DMS114 treated with DMSO at 0.1 percent for 48 hours (cell line): Measurements from ENCODE around the gene OXNAD1.

Experiments
- DNase-seq: peaks from one replicate; lab custom pipeline; 2025; ENCODE audit not compliant: unreplicated experiment; lab: John Stamatoyannopoulos, UW

The OXNAD1 gene

DNA sequence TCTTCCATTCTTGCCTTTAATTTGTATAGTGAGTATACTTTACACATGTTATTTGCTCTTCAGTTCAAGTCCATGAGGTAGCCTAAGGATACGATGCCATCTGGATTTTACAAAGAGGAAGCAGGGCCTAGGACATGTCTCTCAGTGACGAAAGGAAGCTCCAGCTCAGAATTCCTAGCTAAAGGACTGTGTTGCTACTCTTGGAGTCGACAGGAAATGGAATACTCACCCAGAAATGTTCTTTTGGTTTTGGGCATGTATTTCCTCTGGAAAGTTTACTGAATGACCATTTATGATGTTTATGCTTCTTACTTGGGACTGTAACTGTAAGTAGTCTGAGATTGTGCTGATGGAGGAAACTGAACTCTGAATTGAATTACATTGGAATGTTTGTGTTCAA, 12.5 kb downstream of the OXNAD1 start:
- no peak for DNase-seq

DNA sequence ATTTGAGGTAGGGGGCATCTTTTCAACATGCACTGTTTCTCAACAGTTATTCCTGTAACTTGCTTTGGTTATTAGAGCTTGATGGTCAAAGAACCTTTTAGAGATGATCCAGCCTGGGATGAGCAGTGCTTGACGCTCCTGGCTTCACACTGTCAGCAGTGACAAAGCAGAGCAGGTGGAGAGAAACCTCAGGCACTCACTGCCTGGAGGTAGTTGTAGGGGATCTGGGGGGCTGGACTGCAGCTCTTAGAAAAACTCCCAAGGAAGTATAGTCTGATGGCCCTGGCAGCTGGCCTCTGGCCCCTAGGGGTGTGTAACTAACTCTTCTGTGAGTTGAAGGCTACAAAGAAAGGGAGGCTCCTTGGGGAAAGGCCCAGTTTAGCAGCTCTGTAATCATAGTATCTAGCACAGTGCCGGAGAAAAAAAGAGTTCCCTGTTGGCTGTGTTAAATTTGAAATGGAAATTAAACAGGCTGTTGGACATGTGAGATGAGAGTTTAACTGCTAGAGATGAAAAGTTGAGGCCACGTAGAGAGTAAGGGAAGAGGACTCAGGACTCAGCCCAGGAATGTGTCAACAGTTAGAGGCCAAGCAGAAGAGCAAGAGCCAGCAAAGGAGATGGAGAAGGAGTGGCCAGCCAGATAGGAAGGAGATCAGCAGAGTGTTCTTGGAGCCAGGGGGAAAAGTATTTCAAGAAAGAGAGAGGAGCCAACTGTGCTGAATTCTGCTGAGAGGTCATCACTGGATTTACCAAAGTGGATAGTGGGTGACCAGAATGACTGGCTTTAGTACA, 14.2 kb downstream of the OXNAD1 start:
- DNase-seq: no peak

DNA sequence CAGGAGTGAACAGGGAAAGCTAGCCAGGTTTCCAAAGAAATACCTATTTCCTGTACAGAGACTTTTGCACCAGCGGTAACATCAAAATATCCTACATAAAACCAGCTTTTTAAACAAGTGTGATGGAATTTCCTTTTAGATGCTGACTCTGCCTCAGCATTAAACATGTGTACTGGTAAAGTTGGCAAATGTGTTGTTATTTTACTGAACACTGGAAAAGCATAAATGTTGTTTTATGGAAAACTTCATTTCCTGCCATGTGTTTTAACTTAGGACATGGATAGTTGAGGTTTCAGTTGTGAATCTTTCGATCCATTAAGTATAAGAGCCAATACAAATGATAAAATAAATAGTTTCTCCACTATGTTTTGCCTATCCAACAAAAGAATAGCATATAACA, 15.7 kb downstream of the OXNAD1 start:
- no peak for DNase-seq

DNA sequence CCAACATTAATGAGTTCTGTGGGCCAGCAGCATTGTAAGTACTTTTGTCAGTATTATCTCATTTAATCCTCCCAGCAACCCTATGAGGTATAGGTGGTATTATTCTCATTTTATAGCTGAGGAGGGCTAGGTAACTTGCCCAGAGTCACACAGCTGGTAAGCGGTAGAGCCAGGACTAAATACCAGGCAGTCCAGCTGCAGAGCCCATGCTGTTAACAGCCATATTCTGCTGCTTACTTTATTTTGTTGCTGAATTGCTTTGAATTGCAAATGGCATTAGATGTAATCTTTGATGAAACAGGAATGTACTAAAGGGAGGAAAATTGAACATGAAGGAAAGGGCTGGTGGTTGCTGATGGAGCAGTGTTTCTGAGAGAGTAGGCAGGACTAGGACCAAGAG, 19.6 kb downstream of the OXNAD1 start:
- no peak for DNase-seq

DNA sequence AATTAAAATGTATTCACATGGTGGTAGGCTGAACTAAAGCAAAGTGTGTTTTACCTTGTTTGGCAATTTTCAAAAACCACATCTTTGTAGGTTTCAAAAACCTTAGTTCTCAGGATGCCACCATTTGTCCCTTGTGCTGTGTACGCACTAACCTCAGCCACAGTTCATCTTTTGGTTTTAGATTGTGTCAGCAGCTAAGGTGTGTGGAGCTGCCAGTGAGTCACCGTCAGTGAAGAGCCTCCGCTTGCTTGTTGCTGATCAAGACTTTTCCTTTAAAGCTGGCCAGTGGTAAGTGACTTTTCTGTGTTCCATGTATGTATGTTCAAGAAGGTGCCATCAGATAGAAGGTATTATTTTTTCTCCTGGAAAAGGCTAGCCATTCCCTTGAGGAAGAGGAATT, 21.1 kb downstream of the OXNAD1 start:
- DNase-seq: no peak

DNA sequence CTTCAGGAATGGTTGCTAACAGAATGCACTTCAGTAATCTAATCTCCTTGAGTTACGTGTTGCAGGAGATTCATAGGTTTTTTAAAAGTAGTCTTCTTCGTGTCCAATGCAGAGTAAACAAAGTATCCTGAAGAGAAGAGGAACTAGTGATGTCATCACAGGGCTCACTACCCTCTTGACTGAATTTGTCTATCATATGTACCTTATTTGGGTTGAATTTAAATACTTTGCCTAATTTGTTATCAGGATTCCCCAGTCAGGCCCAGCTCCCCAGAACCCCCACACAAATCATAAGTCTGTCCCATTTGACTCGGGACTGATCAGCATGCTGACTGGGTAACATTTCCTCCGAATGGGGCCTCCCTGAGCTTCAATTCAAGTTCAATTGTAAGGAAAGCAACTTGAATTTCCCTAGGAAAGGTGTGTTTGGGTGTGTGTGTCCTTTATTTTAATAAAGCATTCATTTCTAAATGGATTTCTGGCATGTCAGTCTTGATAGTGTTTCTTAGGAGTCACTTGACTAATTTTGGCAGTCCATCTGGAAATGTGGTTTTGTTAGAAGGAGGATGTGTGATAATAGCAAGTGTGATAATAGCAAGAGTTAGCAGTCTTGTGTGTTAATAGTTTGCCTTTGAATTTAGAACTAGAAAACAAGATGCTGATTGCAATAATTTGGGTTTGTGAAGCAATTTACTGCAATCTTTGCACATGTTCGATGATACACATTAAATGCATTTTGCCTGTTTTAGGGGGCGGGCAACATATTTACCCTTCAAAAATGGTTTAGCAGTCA, 21.9 kb downstream of the OXNAD1 start:
- DNase-seq: no peak

DNA sequence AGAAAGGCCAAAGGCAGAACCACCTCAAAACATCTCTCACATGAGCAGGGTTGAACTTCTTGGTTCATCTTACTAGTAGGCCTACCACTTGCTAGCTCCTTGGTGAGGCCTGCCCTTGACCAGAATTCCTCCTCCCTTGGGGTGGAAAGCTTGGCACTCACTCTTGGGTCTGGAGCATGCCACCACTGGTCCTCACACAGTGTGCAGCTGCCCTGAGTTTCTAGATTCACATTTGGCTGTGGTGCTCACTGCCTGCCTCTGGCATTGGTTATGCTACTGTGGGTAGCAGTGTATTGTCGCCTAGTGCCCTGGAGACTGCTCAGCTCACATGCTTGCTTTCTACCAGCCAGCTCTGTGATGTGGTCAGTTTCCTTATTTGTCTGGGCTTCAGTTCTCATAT, 23.7 kb downstream of the OXNAD1 start:
- no peak for DNase-seq

DNA sequence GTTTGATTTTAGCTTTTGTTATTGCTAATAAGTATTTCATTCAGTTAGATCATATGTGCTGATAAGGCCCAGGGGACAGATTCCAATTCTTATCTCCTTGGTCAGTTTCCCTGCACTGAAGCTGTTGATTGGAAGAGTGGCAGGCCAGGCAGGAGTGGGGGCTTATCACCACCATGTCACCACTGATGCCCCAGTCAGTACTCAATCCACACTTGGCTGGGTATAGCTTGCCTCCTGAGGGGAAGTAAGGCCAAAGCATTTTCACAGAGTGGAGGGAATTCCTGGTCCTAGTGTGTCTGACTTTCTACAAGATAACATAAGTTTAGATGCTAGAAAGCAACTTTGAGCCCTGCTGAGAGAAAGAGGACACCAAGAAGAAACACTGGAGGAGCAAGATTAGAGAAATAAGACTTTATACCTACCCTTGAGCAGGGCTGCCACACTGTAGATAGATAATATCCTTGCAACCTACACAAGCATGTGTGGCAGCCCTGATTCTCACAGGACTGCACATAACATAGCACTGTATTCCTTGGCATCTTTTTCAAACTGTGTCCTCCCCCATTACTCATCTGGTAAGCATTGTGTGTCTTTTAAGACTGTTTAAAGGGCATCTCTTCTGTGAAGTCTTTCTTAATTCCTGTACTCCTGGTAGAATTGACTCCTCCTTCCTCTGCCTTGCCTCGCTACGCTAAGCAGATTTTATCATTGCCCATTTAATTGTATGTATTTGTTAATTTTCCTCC, 24.3 kb downstream of the OXNAD1 start:
- DNase-seq: no peak

DNA sequence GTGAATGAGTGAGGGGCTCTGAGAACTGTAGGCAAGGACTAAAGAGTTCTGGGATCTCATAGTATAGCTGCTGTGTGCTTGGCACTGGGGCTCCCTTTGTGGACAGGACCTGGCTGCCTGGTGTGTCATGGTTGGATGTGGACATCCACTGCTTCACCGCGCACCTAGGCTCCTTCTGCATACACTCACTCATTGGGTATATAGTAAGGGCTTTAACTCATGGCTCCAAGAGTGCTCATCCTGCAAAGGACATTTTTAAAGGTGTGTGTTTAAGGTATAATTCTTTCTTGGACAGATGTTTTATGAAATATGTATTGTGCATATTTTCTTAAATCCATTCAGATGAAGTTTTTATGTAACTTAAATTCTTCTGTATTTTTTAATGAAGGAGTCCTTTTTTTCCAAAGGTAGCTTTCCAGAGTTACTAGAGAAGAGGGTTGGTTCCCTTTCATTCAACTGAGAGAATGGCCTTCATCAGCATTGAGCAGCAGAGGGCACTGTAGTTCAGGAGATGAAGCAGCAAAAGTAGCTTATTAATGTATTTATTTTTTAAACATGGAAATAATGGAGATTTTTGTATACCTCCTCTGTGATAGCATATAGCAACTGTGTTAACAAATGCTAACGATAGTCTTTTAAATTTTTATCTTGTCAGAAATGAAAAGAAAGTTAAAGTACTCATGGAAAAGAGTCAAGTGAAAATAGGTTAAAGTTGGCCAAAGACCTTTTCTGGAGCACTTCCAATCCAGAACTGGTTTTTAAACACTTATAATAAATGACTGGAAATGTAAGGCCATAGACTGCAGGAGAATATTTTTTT, 25.2 kb downstream of the OXNAD1 start:
- DNase-seq: peak; percentile 52

DNA sequence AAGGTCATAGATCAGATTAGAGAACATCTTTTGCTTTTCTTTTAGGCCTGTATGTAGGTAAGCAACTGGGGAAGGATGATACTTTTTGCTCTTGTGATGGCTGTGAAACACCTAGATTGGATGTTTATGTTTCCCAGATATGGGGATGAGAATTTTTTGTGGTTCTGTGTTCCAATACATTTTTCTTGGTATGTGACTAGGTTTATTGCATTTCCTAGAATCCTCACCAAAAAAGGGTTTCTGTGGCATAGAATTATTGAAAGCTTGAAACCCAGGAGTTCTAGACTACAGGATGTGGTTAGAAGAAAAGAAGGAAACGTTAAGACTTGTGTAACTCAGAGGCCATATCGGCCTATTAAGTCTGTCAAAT, 25.8 kb downstream of the OXNAD1 start:
- DNase-seq: no peak

DNA sequence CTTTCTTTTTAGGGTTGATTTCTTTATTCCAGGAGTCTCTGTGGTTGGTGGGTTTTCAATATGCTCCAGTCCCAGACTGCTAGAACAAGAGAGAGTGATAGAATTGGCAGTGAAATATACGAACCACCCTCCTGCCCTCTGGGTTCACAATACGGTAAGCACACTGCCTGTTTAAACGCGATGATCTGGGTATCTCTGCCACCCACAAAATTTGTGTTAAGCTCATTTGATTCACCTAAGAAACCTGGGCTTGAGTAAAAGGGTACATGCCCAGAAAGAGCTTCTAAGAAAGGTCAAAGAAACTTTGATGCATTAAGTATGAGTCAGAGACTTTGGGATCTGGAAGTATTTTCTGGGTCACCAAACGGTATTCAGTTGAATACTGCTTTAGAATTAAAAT, 29.8 kb downstream of the OXNAD1 start:
- DNase-seq: no peak

DNA sequence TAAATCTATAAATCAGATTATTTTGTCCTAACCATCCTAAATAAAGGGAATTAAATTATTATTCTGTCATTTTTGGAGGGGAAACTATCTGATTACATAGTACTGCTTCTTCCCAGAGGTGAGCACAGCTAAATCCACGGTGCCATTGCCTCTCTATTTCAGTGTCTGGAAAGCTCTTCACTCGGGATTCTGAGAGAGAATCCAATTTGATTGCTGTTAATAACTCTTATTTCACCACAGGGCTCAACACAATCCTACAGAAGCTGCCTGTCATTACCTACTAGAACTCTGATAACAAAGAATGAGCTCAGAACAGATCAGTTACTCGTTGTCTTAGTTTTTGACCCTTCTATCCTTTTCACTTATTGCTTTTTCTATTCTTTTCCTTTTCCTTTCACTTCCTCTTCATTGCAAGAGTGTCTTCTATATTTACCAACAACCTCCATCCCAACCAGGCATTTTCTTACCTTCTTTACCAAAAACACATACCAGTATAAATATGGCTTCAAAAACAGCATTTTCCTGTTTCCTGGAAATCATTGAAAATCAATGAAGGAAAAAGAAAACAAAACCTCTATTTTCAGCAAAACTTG, 30.4 kb downstream of the OXNAD1 start:
- DNase-seq: no peak

DNA sequence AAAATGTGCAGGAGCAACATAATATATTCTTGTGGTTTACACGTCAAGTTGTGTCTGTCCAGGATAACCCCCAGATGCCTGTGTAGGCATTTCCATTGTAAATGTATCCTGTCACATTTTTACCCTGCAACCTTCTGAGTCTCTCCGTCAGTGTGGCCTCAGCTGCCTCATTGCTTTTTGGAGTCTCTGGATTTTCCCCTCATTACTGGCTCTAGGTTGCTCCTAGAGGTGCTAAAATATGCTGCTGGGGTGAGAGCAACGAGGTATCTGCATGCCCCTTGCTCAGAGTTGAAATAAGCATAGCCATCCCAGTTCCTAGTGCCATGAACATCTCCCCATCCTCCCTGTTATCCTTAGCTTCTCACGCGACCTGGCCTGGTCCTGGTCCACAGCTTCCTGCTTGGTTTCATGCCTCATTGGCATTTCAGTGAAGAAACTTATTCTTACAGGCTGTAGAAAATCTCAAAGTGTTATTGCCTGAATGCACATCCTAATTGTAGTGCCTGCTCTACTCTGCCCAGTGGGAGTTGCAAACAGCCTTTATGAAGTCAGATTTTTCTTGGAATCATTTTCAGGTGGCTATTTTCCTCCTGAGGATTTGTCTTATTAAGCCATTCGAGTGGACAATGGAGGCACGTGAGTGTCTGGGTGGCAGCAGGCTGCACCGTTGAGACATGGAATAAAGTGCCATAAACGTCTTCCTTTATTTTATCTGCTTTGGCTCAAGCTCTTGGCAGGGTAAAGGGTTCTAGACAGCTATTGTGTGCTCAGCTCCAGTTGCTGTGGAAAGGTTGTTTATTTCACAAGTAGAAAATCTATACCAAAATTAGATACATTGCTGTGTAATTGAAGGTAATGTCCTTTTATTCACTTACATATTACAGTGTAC, 33.2 kb downstream of the OXNAD1 start:
- DNase-seq: no peak

DNA sequence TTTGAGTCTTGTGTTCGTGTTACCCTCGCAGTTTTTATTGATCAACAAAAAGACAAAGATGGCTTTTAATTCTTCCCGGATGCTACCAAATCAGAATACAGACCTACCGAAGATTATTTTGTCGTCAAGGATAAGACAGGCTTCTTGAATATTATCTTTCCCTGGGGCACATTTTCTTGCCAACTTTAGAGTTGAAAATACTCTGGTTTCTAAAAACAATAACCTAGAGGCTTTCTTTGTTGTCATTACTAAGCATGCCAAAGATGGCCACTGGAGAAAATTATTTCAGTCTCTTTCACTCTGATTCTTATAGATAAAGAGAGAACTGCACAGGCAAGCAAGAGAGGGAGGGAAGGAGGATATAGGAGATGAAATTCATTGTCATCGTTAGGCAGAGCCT, 33.9 kb downstream of the OXNAD1 start:
- DNase-seq: no peak

DNA sequence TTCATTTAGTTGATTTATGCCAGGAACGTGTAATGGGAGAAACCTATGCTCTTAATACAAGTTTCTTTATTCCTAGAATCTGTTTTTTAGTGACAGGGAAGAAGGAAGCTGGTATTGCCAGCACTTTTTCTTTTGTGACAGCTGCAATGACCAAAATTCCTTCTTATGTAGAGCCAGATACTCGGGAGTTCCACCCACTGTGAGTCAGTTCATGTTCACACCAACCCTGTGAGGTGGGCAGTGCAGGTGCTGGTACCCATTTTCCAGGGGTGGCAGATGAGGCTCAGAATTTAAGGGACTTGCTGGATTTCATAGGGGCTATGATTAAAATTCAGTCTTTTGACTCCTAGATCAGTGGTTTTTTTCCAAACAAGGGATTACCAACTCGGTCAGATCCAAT, 34.7 kb downstream of the OXNAD1 start:
- DNase-seq: no peak

DNA sequence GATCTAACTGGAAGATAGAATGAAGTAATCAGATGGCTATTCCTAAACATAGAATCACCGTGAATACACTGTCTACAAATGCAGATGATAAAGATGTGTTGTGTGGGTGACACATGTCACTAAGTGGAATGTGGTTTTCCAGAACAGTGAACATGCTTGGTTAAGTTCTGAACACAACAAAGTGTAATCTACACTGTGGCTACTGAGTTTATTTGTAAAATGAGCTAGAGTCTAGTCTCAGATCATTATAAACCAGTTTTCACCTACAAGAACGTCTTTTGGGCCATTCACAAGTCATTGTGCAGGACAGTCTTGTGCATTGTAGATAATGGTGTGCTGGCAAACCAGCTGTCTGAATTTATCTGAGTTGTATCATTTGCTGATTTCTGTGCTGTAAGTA, 35.3 kb downstream of the OXNAD1 start:
- DNase-seq: no peak

DNA sequence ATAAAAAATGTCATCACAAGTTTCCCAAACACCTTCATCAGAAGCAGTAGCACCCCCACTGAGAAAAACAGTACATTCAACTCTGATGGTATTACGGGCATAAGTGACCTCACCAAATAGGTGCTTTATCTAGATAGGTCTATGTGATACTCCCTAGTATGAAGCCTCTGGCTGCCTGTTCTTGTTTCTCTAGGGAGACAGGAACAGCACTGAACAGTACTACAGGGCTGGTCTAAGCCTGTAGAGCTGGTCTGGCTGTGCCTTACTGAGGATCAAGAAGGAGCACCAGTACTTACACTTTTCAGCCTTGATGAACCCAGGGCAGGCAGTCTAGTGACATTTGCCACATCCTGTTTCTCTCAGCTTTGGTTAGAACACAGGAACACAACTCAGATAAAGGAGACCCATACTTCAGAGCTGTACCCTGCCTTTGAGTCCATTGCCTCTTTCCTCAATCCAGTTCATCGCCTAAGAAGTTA, 35.9 kb downstream of the OXNAD1 start:
- no peak for DNase-seq

DNA sequence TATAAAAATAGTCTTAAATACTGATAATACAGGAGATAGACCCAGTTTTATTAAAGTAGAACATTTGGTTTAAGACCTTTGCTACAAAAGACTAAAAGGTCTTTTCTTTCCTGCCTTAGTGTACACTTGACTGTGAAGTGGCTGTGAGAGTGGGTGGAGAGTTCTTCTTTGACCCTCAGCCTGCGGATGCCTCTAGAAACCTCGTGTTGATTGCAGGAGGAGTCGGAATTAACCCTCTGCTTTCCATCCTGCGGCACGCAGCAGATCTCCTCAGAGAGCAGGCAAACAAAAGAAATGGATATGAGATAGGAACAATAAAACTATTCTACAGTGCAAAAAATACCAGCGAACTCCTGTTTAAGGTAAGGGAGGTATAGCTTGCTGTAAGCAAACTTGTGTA, 36.5 kb downstream of the OXNAD1 start:
- DNase-seq: no peak

DNA sequence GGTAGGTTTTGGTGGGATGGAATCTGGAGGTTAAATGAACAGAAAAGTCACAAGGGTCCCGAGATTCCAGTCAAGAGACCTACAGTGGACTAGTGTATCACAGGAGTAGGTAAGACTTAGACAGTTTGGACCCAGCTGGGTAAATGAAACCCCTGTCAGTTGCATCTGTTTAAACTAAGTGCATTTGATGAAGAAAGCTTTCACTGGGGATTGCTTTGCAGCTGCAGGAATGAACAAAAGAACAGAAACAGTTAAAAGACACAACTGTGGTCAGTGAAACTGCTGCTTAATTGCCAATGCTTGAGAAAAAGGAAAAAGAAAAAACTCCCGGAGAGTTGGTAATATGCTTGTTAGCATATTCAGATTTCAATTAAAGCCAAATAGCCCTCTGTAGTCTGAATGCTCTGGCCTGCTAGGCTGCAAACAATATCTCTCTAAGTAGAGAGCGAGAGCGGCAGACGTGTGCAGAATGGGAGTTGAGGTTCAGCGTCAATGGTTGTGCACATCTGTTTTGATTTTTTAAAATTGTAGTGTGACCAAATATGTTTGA, 37.1 kb downstream of the OXNAD1 start:
- DNase-seq: no peak
